Spleen (tissue), 7 donors: ENCODE measurements around the gene ITGA2B.

ENCODE experiments used
- CTCF ChIP-seq, 11 experiments: fragments of 200-600 bp in 7 of 11; fragments of 450-650 bp in 4 of 11; sonication (generic) in 4 of 11; IDR thresholded peaks in 8 of 11; conservative IDR thresholded peaks in 3 of 11; 1 replicate in 7 of 11; 2 replicates in 4 of 11; pipeline versions ENCODE4 v1.4.0 to v1.8.0; 2016 to 2021; ENCODE audit warnings: antibody characterized with exemption in 11 of 11, inconsistent platforms in 4 of 11, mild to moderate bottlenecking in 1 of 11
- POLR2A ChIP-seq, 3 donors: fragments of 450-650 bp; IDR thresholded peaks; one replicate each; pipeline ENCODE4 v1.5.1; 2017; ENCODE audit warnings: antibody characterized with exemption in 3 of 3, mild to moderate bottlenecking in 1 of 3
- POLR2AphosphoS5 ChIP-seq, 3 donors: sonication (generic); formaldehyde crosslinking; IDR thresholded peaks; one replicate each; pipeline ENCODE4 v1.5.1; 2017; ENCODE audit warnings: antibody characterized with exemption in 3 of 3
- donor health status: DM: no; HTN: no; CAD: no; lungs with moderate emphysema.
- donor health status: DM: no; HTN: no; CAD: no.
- donor health status: DM: no; HTN: no; CAD: no.

- TF ChIP-seq CTCF (IDR thresholded peaks at IDR 0.05 in 8 of 11, conservative IDR thresholded peaks at IDR 0.05 in 3 of 11): no peak
- no peak for TF ChIP-seq POLR2A (IDR thresholded peaks at IDR 0.05)
- TF ChIP-seq POLR2AphosphoS5 (IDR thresholded peaks at IDR 0.05): no peak
Observed at GRCh38 chr17:44409309-44410028, 20.0 kb upstream of the ITGA2B start.
